Suppressor macrophage treated with lipopolysaccharide for 1 hour (primary cell): ENCODE data around the gene KCP.

Experiments
- DNase-seq, 3 donors: peaks; one replicate each; pipeline ENCODE4 v3.0.0-alpha.2; 2020 to 2022

Gene KCP

DNA sequence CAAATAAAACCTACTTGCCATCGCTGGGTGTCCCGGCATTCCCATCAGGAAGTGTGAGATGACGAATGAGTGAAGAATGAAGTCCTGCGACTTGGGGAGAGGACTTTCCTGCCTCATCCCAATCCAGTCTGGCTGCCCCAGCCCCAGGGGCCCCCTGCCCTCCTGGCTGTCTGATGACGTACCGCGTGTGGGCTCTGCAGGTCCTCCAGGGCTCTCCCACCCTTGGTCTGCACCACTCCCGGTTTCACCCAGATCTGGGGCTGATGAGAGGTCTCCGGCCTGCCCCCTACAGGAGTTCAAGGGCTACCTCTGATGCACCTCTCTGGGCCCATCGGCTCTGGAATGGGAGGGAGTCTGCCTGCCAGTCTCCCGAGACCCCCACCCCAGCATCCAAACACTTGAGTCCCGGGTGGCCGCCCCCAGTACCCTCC lies 38.1 kb downstream of the KCP start:
- no peak for DNase-seq

GRCh38 chr7:128871050-128871449 lies 39.5 kb downstream of the KCP start:
- DNase-seq, result no peak

DNA sequence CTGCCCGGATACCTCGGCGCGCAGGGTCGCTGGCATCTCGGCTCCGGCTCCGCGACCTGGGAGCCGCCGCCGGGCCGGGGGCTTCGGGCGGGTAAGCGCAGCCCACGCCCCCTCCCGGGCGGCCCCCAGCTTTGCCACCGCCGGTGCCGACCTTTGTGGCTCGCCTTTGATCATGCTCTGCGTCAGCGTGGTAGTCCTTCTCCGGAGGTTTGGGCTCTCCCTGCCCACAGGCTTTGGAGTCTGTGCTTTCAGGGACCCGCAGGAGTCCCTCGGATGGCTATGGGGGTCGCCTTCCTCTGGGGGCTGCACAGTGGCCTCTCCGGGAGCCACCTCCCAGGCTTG lies 40.6 kb downstream of the KCP start:
- no peak for DNase-seq

GRCh38 chr7:128869138-128869943 lies 41.2 kb downstream of the KCP start:
- peak; percentile 33 to 71 (median 56) for DNase-seq

DNA sequence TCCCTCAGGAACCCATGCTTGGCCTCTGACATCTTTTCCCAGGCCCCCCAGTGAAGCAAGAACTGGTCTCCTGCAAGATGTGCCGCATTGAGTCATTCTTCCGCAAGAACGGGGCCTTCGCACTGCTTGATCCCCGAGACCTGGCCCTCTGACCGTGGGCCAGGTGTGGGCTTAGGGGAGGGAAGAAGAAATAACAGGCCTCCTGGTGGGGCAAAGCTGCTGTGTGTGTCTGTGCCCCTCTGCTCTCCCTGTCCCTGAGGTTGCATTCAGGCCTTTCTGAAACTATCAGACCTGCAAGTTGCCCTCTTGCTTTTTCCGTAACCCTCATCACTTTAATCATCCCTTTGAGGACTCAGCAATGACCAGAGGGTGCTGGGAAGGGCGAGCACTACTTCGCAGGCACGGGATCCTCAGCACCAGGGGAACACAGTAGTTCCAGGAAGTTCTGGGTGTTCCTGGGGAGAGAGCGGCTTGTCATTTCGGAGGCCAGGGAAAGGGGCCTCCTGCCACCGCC lies 41.8 kb downstream of the KCP start:
- peak in 2 of 3 donors; percentile 18 to 24 for DNase-seq

GRCh38 chr7:128867842-128868623 lies 42.5 kb downstream of the KCP start:
- DNase-seq, result no peak

DNA sequence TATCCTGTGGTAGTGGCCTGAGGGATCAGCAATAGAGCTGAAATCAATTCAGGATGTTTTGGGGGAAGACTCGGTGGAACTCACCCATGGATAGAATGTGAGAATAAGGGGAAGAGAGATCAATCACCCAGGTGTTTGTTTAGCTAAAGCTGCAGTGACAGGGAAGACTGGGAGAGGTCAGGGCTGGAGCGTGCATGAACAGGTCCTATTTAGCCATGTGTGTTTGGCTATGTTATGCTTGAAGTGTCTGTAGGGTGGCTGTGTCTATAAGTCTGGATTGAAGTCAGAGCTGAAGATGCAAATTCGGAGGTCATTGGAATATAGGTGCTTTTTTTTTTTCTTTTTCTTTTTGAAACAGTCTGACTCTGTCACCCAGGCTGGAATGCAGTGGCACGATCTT lies 43.3 kb downstream of the KCP start:
- DNase-seq, result no peak

DNA sequence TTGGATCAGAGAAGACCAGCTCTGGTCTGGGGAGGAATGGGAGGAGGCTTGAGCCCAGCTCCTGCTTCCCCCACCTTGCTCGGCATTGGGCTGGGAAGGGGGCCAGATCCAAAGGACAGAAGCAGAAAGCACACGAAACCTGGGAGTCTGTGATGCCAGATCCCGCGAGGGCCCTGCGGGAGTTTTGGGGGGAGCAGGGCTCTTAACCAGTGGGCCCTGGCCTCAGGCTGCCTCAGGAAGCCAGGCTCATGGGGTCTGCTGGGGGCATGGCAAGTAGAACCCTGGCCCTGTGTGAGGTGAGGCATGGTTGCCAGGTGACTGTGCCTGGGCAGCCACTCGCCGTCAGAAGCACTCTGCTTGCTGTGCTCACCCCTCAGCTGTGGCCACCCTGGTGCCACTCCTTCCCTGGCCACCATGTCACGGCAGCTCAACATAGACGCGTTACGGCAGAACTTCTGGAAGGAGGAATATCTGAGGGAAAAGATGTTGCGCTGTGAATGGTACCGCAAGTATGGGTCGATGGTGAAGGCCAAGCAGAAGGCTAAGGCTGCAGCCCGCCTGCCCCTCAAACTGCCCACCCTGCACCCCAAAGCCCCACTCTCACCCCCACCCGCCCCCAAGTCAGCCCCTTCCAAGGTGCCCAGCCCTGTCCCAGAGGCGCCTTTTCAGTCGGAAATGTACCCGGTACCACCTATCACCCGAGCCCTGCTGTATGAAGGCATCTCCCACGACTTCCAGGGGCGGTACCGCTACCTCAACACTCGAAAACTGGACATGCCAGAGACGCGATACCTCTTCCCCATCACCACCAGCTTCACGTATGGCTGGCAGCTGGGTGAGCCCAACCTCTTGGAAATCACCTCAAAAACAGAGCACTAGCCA lies 44.3 kb downstream of the KCP start:
- no peak for DNase-seq

- no peak for DNase-seq
These were observed 45.2 kb downstream of the KCP start for GRCh38 chr7:128865303-128865702.

GRCh38 chr7:128863433-128863989 lies 47.0 kb downstream of the KCP start:
- DNase-seq, result peak; percentile 65 to 72 (median 68)

GRCh38 chr7:128862571-128863432 lies 47.7 kb downstream of the KCP start, which contains the start of gene ATP6V1F:
Gene ATP6V1F (plus strand): TSS chr7:128862856. CDS start chr7:128862905, 49 bp downstream.
- DNase-seq, result peak; percentile 98 to 99 (median 98)

DNA sequence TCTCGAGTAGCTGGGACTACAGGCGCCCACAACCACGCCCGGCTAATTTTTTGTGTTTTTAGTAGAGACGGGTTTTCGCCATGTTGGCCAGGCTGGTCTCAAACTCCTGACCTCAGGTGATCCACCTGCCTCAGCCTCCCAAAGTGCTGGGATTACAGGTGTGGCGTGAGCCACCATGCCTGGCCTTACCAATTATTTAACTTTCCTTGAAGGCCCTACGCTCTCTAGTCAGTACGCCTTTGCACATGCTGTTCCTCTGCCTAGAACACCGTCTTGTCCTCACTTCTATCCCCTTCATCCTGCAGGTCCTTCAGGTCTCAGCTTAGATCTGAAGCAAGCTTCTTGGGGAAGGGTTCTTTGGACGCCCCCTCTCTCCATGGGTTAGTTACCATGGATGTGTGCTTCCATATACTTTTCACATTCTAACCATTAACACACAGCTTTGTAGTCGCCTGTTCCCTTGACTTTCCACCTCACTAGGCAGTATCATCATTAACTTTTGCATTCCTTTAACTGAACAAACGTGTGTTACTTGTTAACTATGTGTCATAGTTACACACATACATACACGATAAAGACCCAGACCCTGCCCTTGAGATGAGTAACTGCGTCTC lies 48.4 kb downstream of the KCP start:
- DNase-seq, result no peak

GRCh38 chr7:128860158-128861073 lies 50.1 kb downstream of the KCP start:
- DNase-seq, result no peak

GRCh38 chr7:128859232-128860157 lies 51.0 kb downstream of the KCP start:
- no peak for DNase-seq

DNA sequence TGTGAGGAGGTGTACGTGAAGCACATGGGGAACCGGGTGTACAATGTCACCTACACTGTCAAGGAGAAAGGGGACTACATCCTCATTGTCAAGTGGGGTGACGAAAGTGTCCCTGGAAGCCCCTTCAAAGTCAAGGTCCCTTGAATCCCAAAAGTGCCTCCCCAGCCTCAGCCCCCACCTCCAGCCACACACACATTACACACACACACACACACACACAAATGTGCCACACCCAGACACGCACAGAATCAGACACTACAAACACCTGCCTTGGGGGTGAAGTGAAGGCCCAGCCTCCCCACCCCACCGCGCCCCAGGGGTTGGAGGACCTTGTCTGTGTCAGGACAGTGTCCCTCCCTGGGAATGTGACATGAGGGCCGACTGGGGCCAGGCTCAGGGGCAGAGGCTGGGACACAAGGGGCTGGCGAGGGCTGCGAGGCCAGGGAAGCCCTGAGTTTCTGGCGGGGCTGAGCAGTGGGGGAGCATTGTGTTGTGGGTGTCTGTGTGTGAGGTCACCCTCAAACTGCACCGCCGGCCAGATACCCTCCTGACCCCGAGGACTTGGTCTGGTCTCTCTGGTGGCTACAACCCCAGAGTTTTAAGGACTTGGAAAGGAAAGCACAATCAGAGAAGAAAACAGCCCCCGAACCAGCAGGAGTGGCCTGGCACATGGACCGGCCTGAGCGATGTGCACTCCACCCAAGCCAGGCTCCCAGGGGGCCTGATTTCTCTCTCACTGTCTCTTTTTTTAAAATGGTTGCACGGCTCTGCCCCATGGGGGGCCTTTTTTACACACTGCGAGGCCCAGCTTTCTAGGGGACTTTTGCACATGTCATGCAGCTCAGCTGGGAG lies 51.9 kb downstream of the KCP start:
- DNase-seq, result no peak

GRCh38 chr7:128856001-128856718 lies 54.3 kb downstream of the KCP start:
- DNase-seq, result no peak

GRCh38 chr7:128855559-128855958 lies 55.0 kb downstream of the KCP start:
- DNase-seq, result no peak
